Stimulated activated CD4-positive, alpha-beta T cell treated with anti-CD3 and anti-CD28 coated beads, Interleukin-2, amount 100 ng/mL, for 24 hours (primary cell): ENCODE data around the gene CEP68.

Experiments
- DNase-seq, 2 donors: peaks; one replicate each; pipeline ENCODE4 v3.0.0-alpha.2; 2020

CEP68 gene

DNA sequence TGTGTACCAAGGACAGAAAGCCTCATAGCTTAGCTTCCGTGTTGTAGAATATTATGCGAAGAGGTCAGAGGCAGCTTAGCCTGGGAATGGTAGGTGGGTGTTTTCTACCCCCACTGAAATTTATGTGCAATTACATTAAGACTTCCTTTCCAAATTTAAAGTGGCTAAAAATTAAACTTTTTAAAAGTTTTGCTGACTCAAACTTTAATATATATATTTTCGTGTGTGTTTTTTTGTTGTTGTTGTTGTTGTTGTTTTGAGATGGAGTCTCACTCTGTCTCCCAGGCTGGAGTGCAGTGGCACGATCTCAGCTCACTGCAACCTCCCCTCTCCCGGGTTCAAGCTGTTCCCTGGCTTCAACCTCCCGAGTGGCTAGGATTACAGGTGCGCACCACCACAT, 77.9 kb downstream of the CEP68 start:
- DNase-seq, result no peak

DNA sequence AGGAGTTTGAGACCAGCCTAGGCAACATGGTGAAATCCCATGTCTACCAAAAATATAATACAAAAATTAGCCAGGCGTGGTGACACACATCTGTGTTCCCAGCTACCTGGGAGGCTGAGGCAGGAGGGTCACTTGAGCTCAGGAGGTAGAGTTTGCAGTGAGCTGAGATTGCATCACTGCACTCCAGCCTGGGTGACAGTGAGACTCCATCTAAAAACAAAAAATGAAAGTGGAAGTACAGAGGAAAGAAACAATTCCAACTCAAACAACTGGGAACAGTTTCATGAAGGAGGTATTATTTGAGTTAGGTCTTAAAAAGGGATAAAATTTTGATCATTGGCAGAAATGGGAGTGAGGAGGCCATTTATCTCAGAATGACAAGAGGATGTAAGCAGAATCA, 80.0 kb downstream of the CEP68 start:
- no peak for DNase-seq
